A172 (cell line): Measurements from ENCODE around the gene ZNF823. TPM values are rescaled to one million over a fixed set of nuclear protein-coding genes. Genes with fewer than 3 reads are reported as not detected.
"Not testable (repeated sequence)": the region's sequence is repeated elsewhere in the genome, so short reads cannot be mapped to it uniquely, and the experiment has no call there.

Source experiments
- DNase-seq: peaks from one replicate; pipeline ENCODE4 v3.0.0-alpha.2; 2015; ENCODE audit warnings: low spot score
- total RNA-seq: library from RNA; depleted of rRNA; stranded (reverse); fragments of >200 nt; shearing (Covaris generic); gene quantifications from 2 replicates; pipeline ENCODE4 v1.2.3, GENCODE V29; 2014; rRNA removed

ZNF823 gene
- total RNA-seq, 1 experiment from 2014 or later: 6.9 TPM

GRCh38 chr19:11680689-11681302 lies 58.0 kb downstream of the ZNF823 start:
- no peak for DNase-seq

DNA sequence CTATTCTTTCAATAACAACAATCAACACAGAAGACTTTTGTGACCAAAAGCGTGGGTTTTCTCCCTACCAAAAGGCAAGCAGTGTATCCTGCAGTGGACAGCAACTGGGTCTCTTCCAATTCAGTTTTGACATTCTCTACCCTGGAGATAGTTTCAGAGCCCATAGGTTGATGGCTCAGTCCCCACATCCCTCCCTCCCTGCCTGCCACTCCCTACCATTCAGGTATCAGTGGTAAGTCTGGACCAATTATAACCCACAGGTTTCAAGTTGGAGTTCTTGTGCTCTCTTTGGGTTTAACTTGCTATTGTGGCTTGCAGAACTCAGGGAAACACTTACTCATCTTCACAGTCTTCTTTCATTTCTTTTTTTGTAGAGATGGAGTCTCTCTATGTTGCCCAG lies 60.2 kb downstream of the ZNF823 start:
- DNase-seq: no peak

- DNase-seq: not testable (repeated sequence)
Observed at GRCh38 chr19:11676661-11677600, 61.8 kb downstream of the ZNF823 start.

GRCh38 chr19:11675569-11675968 lies 63.2 kb downstream of the ZNF823 start:
- no peak for DNase-seq

GRCh38 chr19:11674067-11674492 lies 64.7 kb downstream of the ZNF823 start:
- DNase-seq: no peak

DNA sequence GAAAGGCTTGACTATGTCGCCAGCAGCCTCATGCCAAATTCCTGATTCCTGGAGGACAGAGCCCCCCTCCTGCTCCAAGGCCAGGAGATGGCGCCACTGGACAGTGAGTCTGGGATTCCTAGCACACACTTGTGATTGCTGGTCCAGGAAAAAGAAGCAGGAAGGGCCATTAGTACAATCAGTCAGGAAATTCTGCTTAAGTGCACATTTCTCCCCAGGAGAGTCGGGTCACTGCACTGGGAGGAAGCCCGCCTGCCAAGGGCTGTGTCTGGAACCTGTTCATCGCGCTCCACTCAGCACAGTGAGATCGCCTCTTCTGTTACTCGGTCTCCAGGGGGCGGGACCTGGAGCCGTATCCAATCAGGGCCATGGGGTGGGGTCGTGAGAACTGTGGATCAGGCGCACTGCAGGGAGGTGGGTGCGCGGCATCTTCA lies 65.1 kb downstream of the ZNF823 start:
- DNase-seq: no peak

Other genes starting within 250 kb of the ZNF823 start
- 5.2 and 21.2 TPM in 2 replicates for gene ZNF653, start 233.1 kb downstream of the ZNF823 start, total RNA-seq
- gene ECSIT, start 209.8 kb downstream of the ZNF823 start, total RNA-seq: 44.0 and 54.0 TPM in 2 replicates
- 0.78 and 1.9 TPM in 2 replicates for gene CNN1, start 200.1 kb downstream of the ZNF823 start, total RNA-seq
- 66.7 and 69.2 TPM in 2 replicates for gene ELOF1, start 179.7 kb downstream of the ZNF823 start, total RNA-seq
- 15.5 and 24.8 TPM in 2 replicates for gene ACP5, start 161.3 kb downstream of the ZNF823 start, total RNA-seq
- 18.8 and 23.0 TPM in 2 replicates for gene ZNF627, start 141.5 kb downstream of the ZNF823 start, total RNA-seq
- 6.2 and 6.9 TPM in 2 replicates for gene ZNF441, start 28.1 kb upstream of the ZNF823 start, total RNA-seq
- not detected in 2 replicates for gene ZNF491, start 59.6 kb upstream of the ZNF823 start, total RNA-seq
- 8.6 and 13.4 TPM in 2 replicates for gene ZNF440, start 75.3 kb upstream of the ZNF823 start, total RNA-seq
- gene ZNF439, start 109.8 kb upstream of the ZNF823 start, total RNA-seq: 0.14 TPM in 1 of 2 replicates, not detected in the other
- gene ZNF69, start 148.8 kb upstream of the ZNF823 start, total RNA-seq: not detected in 2 replicates
- 14.7 and 17.6 TPM in 2 replicates for gene ZNF700, start 186.2 kb upstream of the ZNF823 start, total RNA-seq
- 1.1 TPM in 1 of 2 replicates, not detected in the other for gene ZNF763, start 226.1 kb upstream of the ZNF823 start, total RNA-seq